CD4-positive, alpha-beta T cell (primary cell): Measurements from ENCODE around the gene SMARCC2. TPM values are rescaled to one million over a fixed set of nuclear protein-coding genes. Genes with fewer than 3 reads are reported as not detected.

Experiments
- ATAC-seq: fragments of 200-7000 bp; cut with Tn5 transposase; one replicate; pipeline ENCODE4 v1.10.0; 2022; ENCODE audit warnings: mild to moderate bottlenecking; ENCODE audit not compliant: poor library complexity
- CTCF ChIA-PET: fragments of 350-600 bp; sonication (Branson Sonifier 250); formaldehyde crosslinking; loops from one replicate; lab custom pipeline; 2021; ENCODE audit warnings: antibody characterized with exemption, inconsistent platforms; lab: Charles Lee
- POLR2A ChIA-PET: fragments of 350-600 bp; sonication (Branson Sonifier 250); formaldehyde crosslinking; loops from one replicate; lab custom pipeline; 2021; ENCODE audit warnings: antibody characterized with exemption, inconsistent platforms; lab: Charles Lee
- DNase-seq, 14 experiments: peaks; one replicate each; pipeline ENCODE4 v3.0.0-alpha.2; 2013 to 2020; ENCODE audit warnings: mixed read lengths in 2 of 14
- H3K27ac ChIP-seq, 2 donors: one replicate each; pipeline versions ENCODE4 v1.5.1 to v1.7.0; 2013; ENCODE audit warnings: low read length in 2 of 2, low read depth in 1 of 2, mild to moderate bottlenecking in 1 of 2
- H3K27me3 ChIP-seq, 2 experiments: 1 replicate in 1 of 2; 2 replicates in 1 of 2; pipeline versions ENCODE4 v1.6.1 to v1.7.0; 2013; ENCODE audit warnings: low read length in 2 of 2, control low read depth in 1 of 2, mild to moderate bottlenecking in 1 of 2, moderate library complexity in 1 of 2; ENCODE audit not compliant: insufficient read depth in 2 of 2, control insufficient read depth in 1 of 2
- H3K36me3 ChIP-seq: one replicate; pipeline ENCODE4 v1.6.1; 2013; ENCODE audit warnings: low read length, control low read depth; ENCODE audit not compliant: insufficient read depth
- H3K4me1 ChIP-seq: one replicate; pipeline ENCODE4 v1.6.1; 2013; ENCODE audit warnings: low read length, control low read depth; ENCODE audit not compliant: insufficient read depth
- H3K4me3 ChIP-seq: one replicate; pipeline ENCODE4 v1.5.1; 2013; ENCODE audit warnings: mild to moderate bottlenecking, low read length, moderate library complexity
- H3K9me3 ChIP-seq, 2 experiments: 1 replicate in 1 of 2; 2 replicates in 1 of 2; pipeline versions ENCODE4 v1.6.1 to v1.7.0; 2013; ENCODE audit warnings: low read length in 2 of 2, mild to moderate bottlenecking in 2 of 2, control low read depth in 1 of 2, moderate library complexity in 1 of 2; ENCODE audit not compliant: control insufficient read depth in 1 of 2, insufficient read depth in 1 of 2
- H3K27ac Mint-ChIP-seq: one replicate; pipeline ENCODE4 v1.8.0; 2020; ENCODE audit warnings: mixed read lengths
- H3K27me3 Mint-ChIP-seq: one replicate; pipeline ENCODE4 v1.8.0; 2021; ENCODE audit warnings: mixed read lengths
- H3K36me3 Mint-ChIP-seq: one replicate; pipeline ENCODE4 v1.8.0; 2021; ENCODE audit warnings: low read depth, mixed read lengths
- H3K4me1 Mint-ChIP-seq: one replicate; pipeline ENCODE4 v1.8.0; 2021; ENCODE audit warnings: low read depth, mixed read lengths
- H3K4me3 Mint-ChIP-seq: one replicate; pipeline ENCODE4 v1.8.0; 2020; ENCODE audit warnings: mild to moderate bottlenecking, mixed read lengths
- H3K9me3 Mint-ChIP-seq: one replicate; pipeline ENCODE4 v1.8.0; 2020; ENCODE audit warnings: mixed read lengths
- intact Hi-C, 2 experiments: fragments of 100-400 bp; cut with DNase I in 1 of 2; cut with micrococcal nuclease in 1 of 2; formaldehyde crosslinking; loops; one replicate each; pipeline versions ENCODE4 v1.15.1 to v1.9.0; 2023 to 2025; cut with DNase I, micrococcal nuclease
- total RNA-seq, 174 experiments: library from RNA in 2 of 174; stranded (reverse) in 2 of 174; gene quantifications; one replicate each; pipeline ENCODE4 v1.2.3 and lab custom pipeline; 2021 to 2026
- TF ChIP-seq, protein P1 (sequence below): fragments of 200-600 bp; IDR thresholded peaks from one replicate; pipeline ENCODE4 v1.8.0; 2022; ENCODE audit warnings: antibody characterized with exemption, mild to moderate bottlenecking

SMARCC2 gene
- total RNA-seq, 2 experiments from 2014 or later = 104 to 109 TPM

DNA sequence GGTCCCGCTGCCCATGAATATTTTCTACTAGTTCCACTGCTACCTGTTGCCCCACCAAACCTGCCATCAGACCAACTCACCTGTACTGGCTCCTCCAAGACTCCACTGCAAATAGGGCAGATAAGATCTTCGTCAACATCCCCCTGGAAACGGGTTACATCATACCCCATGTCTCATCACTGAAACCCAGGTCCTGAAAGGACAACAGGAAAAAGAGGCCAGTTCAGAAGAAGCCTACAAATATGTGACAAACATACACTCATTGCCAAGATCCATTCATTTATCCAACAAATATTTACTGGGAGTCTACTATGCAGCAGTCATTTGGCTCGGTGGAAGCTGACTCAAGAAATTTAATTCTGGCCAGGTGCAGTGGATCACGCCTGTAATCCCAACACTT, 24.6 kb upstream of the SMARCC2 start:
- Mint-ChIP-seq H3K9me3 (no peaks in the 10 kb centered on the region), H3K4me3 (no peak overlapping the region), H3K36me3 (peaks cover 66% of the 10 kb centered on the region), H3K27me3 (no peaks in the 10 kb centered on the region), H3K27ac (no peak overlapping the region), H3K4me1 (peaks cover 12% of the 10 kb centered on the region)
- no peaks in the 10 kb centered on the region for H3K9me3 ChIP-seq
- DNase-seq (no peak), ATAC-seq (no peak)
- ChIA-PET POLR2A (interaction anchor here (1.1 kb wide), 1 partner anchor 146 kb away, joined by 3 read pairs; the partner anchor contains the start of gene STAT2), CTCF (no interaction called here)
- H3K27ac ChIP-seq = no peak overlapping the region
- no peaks in the 10 kb centered on the region for H3K27me3 ChIP-seq
- TF ChIP-seq, protein P1, sequence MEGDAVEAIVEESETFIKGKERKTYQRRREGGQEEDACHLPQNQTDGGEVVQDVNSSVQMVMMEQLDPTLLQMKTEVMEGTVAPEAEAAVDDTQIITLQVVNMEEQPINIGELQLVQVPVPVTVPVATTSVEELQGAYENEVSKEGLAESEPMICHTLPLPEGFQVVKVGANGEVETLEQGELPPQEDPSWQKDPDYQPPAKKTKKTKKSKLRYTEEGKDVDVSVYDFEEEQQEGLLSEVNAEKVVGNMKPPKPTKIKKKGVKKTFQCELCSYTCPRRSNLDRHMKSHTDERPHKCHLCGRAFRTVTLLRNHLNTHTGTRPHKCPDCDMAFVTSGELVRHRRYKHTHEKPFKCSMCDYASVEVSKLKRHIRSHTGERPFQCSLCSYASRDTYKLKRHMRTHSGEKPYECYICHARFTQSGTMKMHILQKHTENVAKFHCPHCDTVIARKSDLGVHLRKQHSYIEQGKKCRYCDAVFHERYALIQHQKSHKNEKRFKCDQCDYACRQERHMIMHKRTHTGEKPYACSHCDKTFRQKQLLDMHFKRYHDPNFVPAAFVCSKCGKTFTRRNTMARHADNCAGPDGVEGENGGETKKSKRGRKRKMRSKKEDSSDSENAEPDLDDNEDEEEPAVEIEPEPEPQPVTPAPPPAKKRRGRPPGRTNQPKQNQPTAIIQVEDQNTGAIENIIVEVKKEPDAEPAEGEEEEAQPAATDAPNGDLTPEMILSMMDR = no peak
- intact Hi-C loops = no loop called here
- H3K4me1 ChIP-seq = no peaks in the 10 kb centered on the region
- H3K4me3 ChIP-seq = no peak overlapping the region
- peaks cover 66% of the 10 kb centered on the region for H3K36me3 ChIP-seq

DNA sequence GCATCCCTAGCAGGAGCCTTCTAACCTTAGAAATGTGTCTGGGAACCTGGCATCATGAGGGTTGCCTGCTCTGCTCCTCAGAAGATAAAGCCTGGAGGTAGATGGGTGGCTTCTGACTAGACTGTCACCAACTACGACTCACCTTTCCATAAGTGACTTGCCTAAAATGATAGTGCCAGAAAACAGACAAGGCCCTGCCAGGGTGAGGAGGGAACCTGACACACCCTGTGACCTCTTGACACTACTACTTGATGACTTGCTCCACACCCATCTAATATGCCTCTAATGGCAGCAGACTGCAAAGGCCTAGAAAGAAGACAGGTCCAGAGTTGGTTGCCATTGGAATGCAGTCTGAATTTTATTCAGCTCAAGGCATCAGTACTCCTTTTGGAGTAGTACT, 23.1 kb upstream of the SMARCC2 start:
- Histone ChIP-seq H3K36me3 (peaks cover 71% of the 10 kb centered on the region), H3K9me3 (no peaks in the 10 kb centered on the region), H3K27ac (no peak overlapping the region), H3K4me3 (no peak overlapping the region), H3K27me3 (no peaks in the 10 kb centered on the region), H3K4me1 (no peaks in the 10 kb centered on the region)
- TF ChIP-seq, protein P1 = no peak
- no peaks in the 10 kb centered on the region for H3K9me3 Mint-ChIP-seq
- H3K27ac Mint-ChIP-seq = no peak overlapping the region
- H3K36me3 Mint-ChIP-seq = peaks cover 77% of the 10 kb centered on the region
- POLR2A ChIA-PET = no interaction called here
- ATAC-seq (no peak), DNase-seq (no peak)
- peaks cover 12% of the 10 kb centered on the region for H3K4me1 Mint-ChIP-seq
- CTCF ChIA-PET = interaction anchor here (1.2 to 1.3 kb wide), 2 partner anchors 23 to 165 kb away, joined by 3 to 4 read pairs; partner anchors contain the start of gene SMARCC2
- no peak overlapping the region for H3K4me3 Mint-ChIP-seq
- no peaks in the 10 kb centered on the region for H3K27me3 Mint-ChIP-seq
- intact Hi-C loops = no loop called here

DNA sequence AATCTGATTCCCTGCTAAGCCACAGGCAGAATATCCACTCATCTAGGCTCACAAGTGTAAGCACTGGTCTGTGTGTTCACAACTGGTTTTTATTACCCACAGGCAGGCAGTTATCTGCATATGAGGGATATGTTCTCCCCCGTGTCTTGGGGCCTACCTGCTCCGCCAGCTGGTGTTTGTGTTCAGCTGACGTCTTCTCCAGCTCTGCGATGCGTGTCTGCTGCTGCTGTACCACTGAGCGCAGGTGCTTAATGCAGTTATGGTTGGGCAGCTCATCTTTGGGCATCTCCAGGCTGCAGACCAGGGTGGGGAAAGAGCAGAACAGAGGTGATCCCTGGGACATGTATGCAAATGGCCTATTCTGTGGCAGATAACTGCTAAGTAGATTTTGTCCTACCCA, 18.7 kb upstream of the SMARCC2 start:
- H3K36me3 ChIP-seq = peaks cover 73% of the 10 kb centered on the region
- POLR2A ChIA-PET = interaction anchor here (1.4 kb wide), 1 partner anchor 18 kb away, joined by 5 read pairs; the partner anchor contains the start of gene SMARCC2
- Mint-ChIP-seq H3K27me3 (no peaks in the 10 kb centered on the region), H3K27ac (no peak overlapping the region), H3K36me3 (peaks cover 78% of the 10 kb centered on the region), H3K4me1 (no peaks in the 10 kb centered on the region), H3K9me3 (no peaks in the 10 kb centered on the region), H3K4me3 (no peak overlapping the region)
- TF ChIP-seq, protein P1 = no peak
- H3K4me1 ChIP-seq = no peaks in the 10 kb centered on the region
- H3K27me3 ChIP-seq = no peaks in the 10 kb centered on the region
- no peaks in the 10 kb centered on the region for H3K9me3 ChIP-seq
- intact Hi-C loops = loop anchor here in 1 of 2 experiments (5.0 kb wide), 1 partner anchor 254 kb away; no protein-coding TSS in a partner anchor
- H3K27ac ChIP-seq = no peak overlapping the region
- CTCF ChIA-PET = interaction anchor here (0.6 to 4.5 kb wide), 3 partner anchors 14 to 366 kb away, joined by 3 to 26 read pairs (median 14); partner anchors contain the start of genes NABP2, RNF41 and SMARCC2
- ATAC-seq (no peak), DNase-seq (no peak)
- no peak overlapping the region for H3K4me3 ChIP-seq
